ENCODE measurements around the gene SORT1. TPM values are rescaled to one million over a fixed set of nuclear protein-coding genes. Genes with fewer than 3 reads are reported as not detected.

The SORT1 gene
- total and polyA plus RNA-seq, 2 of the 13 experiments (the other 11 are each of a cell fraction or from before 2014, with no cell fraction given) = 32.4 to 93.0 TPM

GRCh38 chr1:109312978-109313775, 84.5 kb downstream of the SORT1 start (continued):
- TF ChIP-seq E2F1 (CRISPR knock-in tag; IDR thresholded peaks at IDR 0.05) = no peak

- H2AFZ ChIP-seq (ENCODE audit: low read length) = no peak overlapping the region
- H3K9ac ChIP-seq (ENCODE audit: insufficient read depth, low read depth, low read length) = no peak overlapping the region
- POLR2A ChIA-PET = no interaction called here
- 100% methylated on average over 2 of the region's 2 CpGs for whole genome bisulfite sequencing (ENCODE audit: low lambda C conversion rate)
- CTCF ChIA-PET (ENCODE audit: low intra/inter-chr PET ratio, low total read pairs) = no interaction called here
- in situ Hi-C loops (cut with HindIII; ENCODE audit: extremely low pct_ligation_motif_present, low pct_unique_long_range_greater_than_20kb) = no loop called here
- ATAC-seq = no peak
- H3K36me3 ChIP-seq (replicated peaks in 1 of 2; ENCODE audit: control insufficient read depth in 1 of 2, insufficient read depth in 2 of 2, low read length in 2 of 2) = peaks cover 10 to 44% of the 10 kb centered on the region in 2 experiments
- no peaks in the 10 kb centered on the region for H3K79me2 ChIP-seq (ENCODE audit: insufficient read depth, low read length)
- peaks cover 46% of the 10 kb centered on the region for H3K4me1 ChIP-seq (ENCODE audit: insufficient read depth, low read length)
- H3K27ac ChIP-seq (ENCODE audit: extremely low read length, insufficient read depth, low read length) = no peak overlapping the region
- no peaks in the 10 kb centered on the region for H3K27me3 ChIP-seq (ENCODE audit: control insufficient read depth in 1 of 2, insufficient read depth in 2 of 2, low read length in 2 of 2)
- no peak overlapping the region for H3K4me2 ChIP-seq (ENCODE audit: low read depth, low read length)
- no TSS peak for BruUV-seq (replicated peaks)
- no peak overlapping the region for H3K4me3 ChIP-seq (replicated peaks in 1 of 3; ENCODE audit: insufficient read depth in 1 of 3, low read depth in 2 of 3, low read length in 3 of 3)
- H3K9me3 ChIP-seq (ENCODE audit: low read length) = no peaks in the 10 kb centered on the region
- no peak for DNase-seq (ENCODE audit: low spot score)
- no peaks in the 10 kb centered on the region for H4K20me1 ChIP-seq (ENCODE audit: insufficient read depth, low read length)
- no peak for FAIRE-seq
- intact Hi-C loops (cut with micrococcal nuclease; ENCODE audit: unreplicated experiment) = no loop called here
- no peak for TF ChIP-seq ZNF546 (CRISPR knock-in tag; conservative IDR thresholded peaks at IDR 0.05)
- no peak for TF ChIP-seq HMG20B (CRISPR knock-in tag; conservative IDR thresholded peaks at IDR 0.05)
- no peak for TF ChIP-seq TCF12 (IDR thresholded peaks at IDR 0.05)
- TF ChIP-seq TCF12 (CRISPR knock-in tag; IDR thresholded peaks at IDR 0.05) = no peak
- no peak for TF ChIP-seq ZXDC (CRISPR knock-in tag; IDR thresholded peaks at IDR 0.05)
- TF ChIP-seq SNAPC4 (CRISPR knock-in tag; IDR thresholded peaks at IDR 0.05) = no peak
- TF ChIP-seq REPIN1 (CRISPR knock-in tag; IDR thresholded peaks at IDR 0.05; ENCODE audit: borderline replicate concordance, low read depth) = no peak
- no peak for TF ChIP-seq GRHL1 (CRISPR knock-in tag; conservative IDR thresholded peaks at IDR 0.05)
Measured at GRCh38 chr1:109312246-109312645, 85.5 kb downstream of the SORT1 start.
